ENCODE data around the gene TNFRSF19. TPM values are rescaled to one million over a fixed set of nuclear protein-coding genes. Genes with fewer than 3 reads are reported as not detected.

TNFRSF19 gene
- total and polyA plus RNA-seq, 3 donors from 2014 or later = 5.7 to 8.4 (median 6.2) TPM

DNA sequence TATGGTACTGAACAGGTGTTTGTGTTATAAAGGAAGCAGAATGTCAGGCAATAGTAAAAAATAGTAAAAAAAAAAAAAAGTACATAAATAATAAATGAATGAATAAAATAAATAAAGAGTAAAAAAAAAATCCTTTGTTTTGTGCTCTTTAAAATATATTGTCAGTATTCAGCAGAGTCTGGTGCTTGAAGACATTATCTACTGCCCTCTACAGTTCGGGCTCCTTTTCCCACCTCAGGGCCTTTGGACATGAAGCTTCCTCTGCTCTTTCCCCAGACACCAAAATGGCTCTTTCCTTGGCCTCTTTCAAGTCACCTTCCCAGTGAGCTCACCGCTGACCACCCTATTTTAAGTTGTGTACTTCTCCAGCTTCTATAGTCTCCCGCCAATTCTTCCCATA lies 137.5 kb downstream of the TNFRSF19 start:
- H3K36me3 ChIP-seq (ENCODE audit: low read depth, missing control alignments) = no peaks in the 10 kb centered on the region
- no peak overlapping the region for H3K27ac ChIP-seq
- H3K4me3 ChIP-seq = no peak overlapping the region
- no peaks in the 10 kb centered on the region for H3K4me1 ChIP-seq
- 89 to 93% methylated on average over 3 of the region's 3 CpGs for WGBS, 2 donors
- H3K27me3 ChIP-seq = no peaks in the 10 kb centered on the region
- intact Hi-C loops (cut with DNase I; ENCODE audit: low total_unique reads) = no loop called here
- no peaks in the 10 kb centered on the region for H3K9me3 ChIP-seq
- DNase-seq = no peak
- no peak for TF ChIP-seq POLR2A (IDR thresholded peaks at IDR 0.05)
- TF ChIP-seq, protein P1, sequence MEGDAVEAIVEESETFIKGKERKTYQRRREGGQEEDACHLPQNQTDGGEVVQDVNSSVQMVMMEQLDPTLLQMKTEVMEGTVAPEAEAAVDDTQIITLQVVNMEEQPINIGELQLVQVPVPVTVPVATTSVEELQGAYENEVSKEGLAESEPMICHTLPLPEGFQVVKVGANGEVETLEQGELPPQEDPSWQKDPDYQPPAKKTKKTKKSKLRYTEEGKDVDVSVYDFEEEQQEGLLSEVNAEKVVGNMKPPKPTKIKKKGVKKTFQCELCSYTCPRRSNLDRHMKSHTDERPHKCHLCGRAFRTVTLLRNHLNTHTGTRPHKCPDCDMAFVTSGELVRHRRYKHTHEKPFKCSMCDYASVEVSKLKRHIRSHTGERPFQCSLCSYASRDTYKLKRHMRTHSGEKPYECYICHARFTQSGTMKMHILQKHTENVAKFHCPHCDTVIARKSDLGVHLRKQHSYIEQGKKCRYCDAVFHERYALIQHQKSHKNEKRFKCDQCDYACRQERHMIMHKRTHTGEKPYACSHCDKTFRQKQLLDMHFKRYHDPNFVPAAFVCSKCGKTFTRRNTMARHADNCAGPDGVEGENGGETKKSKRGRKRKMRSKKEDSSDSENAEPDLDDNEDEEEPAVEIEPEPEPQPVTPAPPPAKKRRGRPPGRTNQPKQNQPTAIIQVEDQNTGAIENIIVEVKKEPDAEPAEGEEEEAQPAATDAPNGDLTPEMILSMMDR (IDR thresholded peaks at IDR 0.05) = no peak

DNA sequence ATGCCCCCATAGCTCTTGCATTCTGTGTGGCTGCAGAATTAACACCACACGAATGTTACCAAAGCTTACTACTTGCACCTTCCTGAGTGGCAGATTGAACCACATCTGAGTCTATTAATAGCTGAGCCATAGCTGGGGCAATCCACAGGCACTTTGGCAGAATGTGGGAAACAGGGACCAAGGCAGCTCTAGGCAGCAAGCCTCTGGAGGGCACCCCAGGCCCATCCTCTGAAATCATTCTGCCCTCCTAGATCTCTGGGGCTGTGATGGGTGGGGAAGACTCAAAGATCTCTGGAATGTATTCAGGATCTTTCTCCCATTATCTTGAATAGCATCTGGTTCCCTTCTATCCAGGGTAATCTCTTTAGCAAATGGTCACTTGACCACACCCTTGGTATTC lies 139.3 kb downstream of the TNFRSF19 start:
- Histone ChIP-seq H3K36me3 (ENCODE audit: low read depth, missing control alignments) (no peaks in the 10 kb centered on the region), H3K4me1 (no peaks in the 10 kb centered on the region), H3K9me3 (no peaks in the 10 kb centered on the region), H3K27me3 (no peaks in the 10 kb centered on the region), H3K27ac (no peak overlapping the region), H3K4me3 (no peak overlapping the region)
- no peak for TF ChIP-seq POLR2A (IDR thresholded peaks at IDR 0.05)
- TF ChIP-seq, protein P1 (IDR thresholded peaks at IDR 0.05) = no peak
- no peak for DNase-seq
- WGBS, 2 donors = 89 to 100% methylated on average over 1 of the region's 1 CpG
- intact Hi-C loops (cut with DNase I; ENCODE audit: low total_unique reads) = no loop called here

DNA sequence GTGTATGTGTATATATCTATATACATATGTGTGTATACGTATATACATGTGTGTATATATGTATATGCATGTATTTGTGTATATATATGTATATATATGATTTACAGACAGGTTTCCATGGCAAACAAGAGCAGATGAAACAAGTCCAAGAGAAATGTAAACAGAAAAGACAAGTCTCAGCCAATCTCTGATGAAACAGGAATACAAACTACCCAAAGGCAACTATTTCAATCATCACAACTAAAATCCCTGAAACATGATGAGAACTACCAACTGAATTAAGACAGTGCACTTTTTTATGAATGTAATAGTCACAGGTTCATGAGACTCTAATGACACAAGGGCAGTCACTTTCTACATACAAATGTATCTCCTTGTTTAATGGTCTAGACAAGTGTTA lies 140.2 kb downstream of the TNFRSF19 start:
- 90 to 92% methylated on average over 1 of the region's 1 CpG for WGBS, 2 donors
- H3K27ac ChIP-seq = no peak overlapping the region
- no peaks in the 10 kb centered on the region for H3K9me3 ChIP-seq
- intact Hi-C loops (cut with DNase I; ENCODE audit: low total_unique reads) = no loop called here
- no peak overlapping the region for H3K4me3 ChIP-seq
- no peaks in the 10 kb centered on the region for H3K36me3 ChIP-seq (ENCODE audit: low read depth, missing control alignments)
- no peak for DNase-seq
- no peak for TF ChIP-seq POLR2A (IDR thresholded peaks at IDR 0.05)
- TF ChIP-seq, protein P1 (IDR thresholded peaks at IDR 0.05) = no peak
- no peaks in the 10 kb centered on the region for H3K4me1 ChIP-seq
- no peaks in the 10 kb centered on the region for H3K27me3 ChIP-seq

DNA sequence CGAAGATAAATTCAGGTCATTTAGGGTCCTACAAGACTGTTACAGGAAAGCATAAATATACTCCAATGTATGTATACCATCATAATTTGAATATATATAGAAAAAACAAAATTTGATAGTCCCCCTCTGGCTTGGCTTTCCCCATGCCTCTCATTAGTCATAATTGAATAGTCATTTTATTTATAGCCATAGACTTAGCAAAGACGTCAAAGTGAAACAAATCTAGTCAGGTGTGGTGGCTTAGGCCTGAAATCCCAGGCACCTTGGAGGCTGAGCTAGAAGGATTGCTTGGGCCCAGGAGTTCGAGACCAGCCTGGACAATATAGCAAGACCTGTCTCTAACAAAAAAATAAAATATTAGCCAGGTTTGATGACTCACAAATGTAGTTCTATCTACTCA lies 141.1 kb downstream of the TNFRSF19 start:
- no peak overlapping the region for H3K4me3 ChIP-seq
- no peaks in the 10 kb centered on the region for H3K36me3 ChIP-seq (ENCODE audit: low read depth, missing control alignments)
- no peaks in the 10 kb centered on the region for H3K9me3 ChIP-seq
- H3K27ac ChIP-seq = no peak overlapping the region
- DNase-seq = no peak
- TF ChIP-seq, protein P1 (IDR thresholded peaks at IDR 0.05) = no peak
- TF ChIP-seq POLR2A (IDR thresholded peaks at IDR 0.05) = no peak
- intact Hi-C loops (cut with DNase I; ENCODE audit: low total_unique reads) = no loop called here
- no peaks in the 10 kb centered on the region for H3K4me1 ChIP-seq
- no peaks in the 10 kb centered on the region for H3K27me3 ChIP-seq
- 91 to 95% methylated on average over 3 of the region's 3 CpGs for WGBS, 2 donors

DNA sequence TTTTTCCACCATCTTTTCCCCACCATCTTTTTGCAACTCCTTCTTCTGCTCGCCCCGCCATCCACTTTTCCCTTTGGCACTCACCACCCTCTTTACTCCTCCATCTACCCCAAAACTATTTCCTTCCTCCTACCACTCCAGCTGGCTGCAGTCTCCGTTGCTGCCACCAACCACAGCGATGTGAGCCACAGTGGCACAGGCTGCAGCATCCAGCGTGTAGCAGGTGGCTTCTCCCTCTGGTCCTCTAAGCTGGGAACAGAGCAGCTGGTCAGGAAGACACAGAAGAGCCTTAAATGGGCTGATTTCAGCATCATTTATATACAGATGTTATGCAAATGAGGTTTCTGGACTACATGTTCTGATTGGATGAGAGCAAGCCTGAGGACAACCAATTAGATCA lies 144.5 kb downstream of the TNFRSF19 start:
- no peaks in the 10 kb centered on the region for H3K9me3 ChIP-seq
- DNase-seq = no peak
- no peaks in the 10 kb centered on the region for H3K4me1 ChIP-seq
- no peaks in the 10 kb centered on the region for H3K27me3 ChIP-seq
- H3K27ac ChIP-seq = no peak overlapping the region
- no peaks in the 10 kb centered on the region for H3K36me3 ChIP-seq (ENCODE audit: low read depth, missing control alignments)
- 51 to 68% methylated on average over 5 of the region's 5 CpGs for WGBS, 2 donors
- no peak overlapping the region for H3K4me3 ChIP-seq
- TF ChIP-seq, protein P1 (IDR thresholded peaks at IDR 0.05) = no peak
- TF ChIP-seq POLR2A (IDR thresholded peaks at IDR 0.05) = no peak
- intact Hi-C loops (cut with DNase I; ENCODE audit: low total_unique reads) = no loop called here

All from testis (tissue), 3 donors.